ENCODE results near the gene HOXB7. TPM values are rescaled to one million over a fixed set of nuclear protein-coding genes. Genes with fewer than 3 reads are reported as not detected.

HOXB7 gene
- total RNA-seq, 1 experiment from 2014 or later: not detected

- no peak overlapping the region for H2BK12ac ChIP-seq (ENCODE audit: insufficient read length, low read depth, low read length)
- H3K79me2 ChIP-seq (ENCODE audit: insufficient read depth, low read length): no peaks in the 10 kb centered on the region; the same call in 1 of the 2 replicates
- H3K9me3 ChIP-seq (ENCODE audit: control insufficient read depth, low read depth, low read length): no peaks in the 10 kb centered on the region
- no peak overlapping the region for H2BK20ac ChIP-seq (ENCODE audit: low read depth, low read length, poor library complexity, severe bottlenecking)
- Mint-ChIP-seq H3K27me3 (ENCODE audit: low read depth) (peaks cover 100% of the 10 kb centered on the region), H3K27ac (no peak overlapping the region), H3K4me3 (no peak overlapping the region), H3K9me3 (peaks cover 4 to 11% of the 10 kb centered on the region in 2 experiments; a peak in 4 of 5 replicates), H3K4me1 (peaks cover 3 to 10% of the 10 kb centered on the region in 2 experiments; a peak in 3 of 4 replicates), H3K36me3 (ENCODE audit: insufficient read depth in 1 of 3, low read depth in 3 of 3) (peaks cover 0 to 1% (median 0%) of the 10 kb centered on the region in 3 experiments; a peak in 2 of 7 replicates)
- WGBS (ENCODE audit: extremely low coverage, insufficient read length, low lambda C conversion rate): no CpG with 5 or more reads among the region's 39 CpGs
- no peaks in the 10 kb centered on the region for H4K20me1 ChIP-seq (ENCODE audit: control insufficient read depth, insufficient read depth, insufficient read length)
- no peak overlapping the region for H4K8ac ChIP-seq (replicated peaks; ENCODE audit: insufficient read length, low read depth, low read length)
- H2BK15ac ChIP-seq (ENCODE audit: low read depth, low read length): no peak overlapping the region
- peaks cover 97% of the 10 kb centered on the region for H3K27me3 ChIP-seq (ENCODE audit: insufficient read depth, low read length)
- no peak overlapping the region for H3T11ph ChIP-seq (ENCODE audit: low read length)
- H3K27ac ChIP-seq (ENCODE audit: insufficient read length, low read depth, low read length): no peak overlapping the region
- no peak overlapping the region for H4K91ac ChIP-seq (ENCODE audit: insufficient read length, low read depth, low read length)
- H3K18ac ChIP-seq (ENCODE audit: insufficient read length, low read depth, low read length): no peak overlapping the region
- H3K79me1 ChIP-seq (ENCODE audit: insufficient read depth, low read depth, low read length, poor library complexity, severe bottlenecking): no peaks in the 10 kb centered on the region
- H2AFZ ChIP-seq (ENCODE audit: low read length): no peak overlapping the region
- H3K4me2 ChIP-seq (ENCODE audit: insufficient read depth, insufficient read length, low read length): no peak overlapping the region
- H4K5ac ChIP-seq (ENCODE audit: insufficient read length, low read depth, low read length): no peak overlapping the region
- no peaks in the 10 kb centered on the region for H3K23me2 ChIP-seq (ENCODE audit: insufficient read length, low read depth, low read length, poor library complexity, severe bottlenecking)
- H3K14ac ChIP-seq (ENCODE audit: insufficient read depth, low read length): no peak overlapping the region
- TF ChIP-seq CTCF (conservative IDR thresholded peaks at IDR 0.05): peak; percentile 77
- no peak overlapping the region for H3K56ac ChIP-seq (ENCODE audit: insufficient read length, low read depth, low read length)
- no peak overlapping the region for H3K9ac ChIP-seq (ENCODE audit: extremely low read depth, insufficient read length, low read length)
- no peak overlapping the region for H2AK5ac ChIP-seq (ENCODE audit: insufficient read length, low read length)
- H2BK120ac ChIP-seq (ENCODE audit: low read depth, low read length, poor library complexity, severe bottlenecking): no peak overlapping the region
- DNase-seq: peak; percentile 99
- no peak overlapping the region for H3K23ac ChIP-seq (ENCODE audit: insufficient read length, low read depth, low read length)
- H3K4ac ChIP-seq (ENCODE audit: low read depth, low read length): no peak overlapping the region
- H2BK5ac ChIP-seq (ENCODE audit: insufficient read length, low read length): no peak overlapping the region
- H3K4me1 ChIP-seq (ENCODE audit: insufficient read depth, low read length): no peaks in the 10 kb centered on the region; the same call in 1 of the 2 replicates
Observed at GRCh38 chr17:48636177-48637018, 25.6 kb upstream of the HOXB7 start.

Measured in H9 (cell line).